A204.1 (cell line): ENCODE measurements around the gene SIVA1.

Source experiments
- FAIRE-seq: peaks from 2 replicates; lab custom pipeline; 2012; peaks lifted over from hg19 to GRCh38; lab: Jason Lieb, UNC

The SIVA1 gene

GRCh38 chr14:104751539-104752422, 1.2 kb upstream of the SIVA1 start:
- FAIRE-seq, result no peak

- FAIRE-seq, result no peak
These were observed 568 bp upstream of the SIVA1 start for GRCh38 chr14:104752423-104752734.

DNA sequence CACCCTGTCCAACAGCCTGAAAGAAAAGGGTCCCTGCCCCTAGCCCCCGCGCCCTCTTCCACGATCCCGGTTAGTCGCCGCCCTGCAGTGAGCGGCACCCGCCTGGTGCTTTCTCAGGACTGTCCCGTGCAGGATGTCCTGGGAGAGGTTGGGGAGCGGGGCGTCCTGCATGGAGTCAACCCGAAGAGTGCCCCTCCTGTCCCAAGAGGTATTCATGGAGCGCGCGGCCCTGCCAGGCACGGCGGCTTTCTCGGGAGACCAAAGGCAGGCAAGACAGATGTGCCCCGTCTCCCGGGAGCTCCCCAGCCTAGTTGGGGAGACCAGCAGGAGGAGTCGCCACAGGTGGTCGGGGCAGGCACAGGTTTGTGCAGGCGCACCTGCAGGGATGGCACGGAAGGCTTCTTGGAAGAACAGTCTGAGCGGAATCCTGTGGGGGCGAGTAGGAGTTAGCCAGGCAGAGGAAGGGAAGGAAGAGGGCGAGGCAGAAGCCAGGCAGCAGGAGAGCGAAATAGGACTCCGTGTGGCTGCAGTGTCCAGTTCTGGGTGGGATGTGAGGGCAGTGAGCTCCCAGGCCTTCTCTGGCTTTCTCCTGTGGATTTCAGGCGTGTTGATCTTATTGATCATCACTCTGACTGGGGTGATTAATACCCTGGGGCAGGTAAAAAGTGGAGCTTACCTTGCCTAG, 723 bp downstream of the SIVA1 start:
- FAIRE-seq, result no peak

DNA sequence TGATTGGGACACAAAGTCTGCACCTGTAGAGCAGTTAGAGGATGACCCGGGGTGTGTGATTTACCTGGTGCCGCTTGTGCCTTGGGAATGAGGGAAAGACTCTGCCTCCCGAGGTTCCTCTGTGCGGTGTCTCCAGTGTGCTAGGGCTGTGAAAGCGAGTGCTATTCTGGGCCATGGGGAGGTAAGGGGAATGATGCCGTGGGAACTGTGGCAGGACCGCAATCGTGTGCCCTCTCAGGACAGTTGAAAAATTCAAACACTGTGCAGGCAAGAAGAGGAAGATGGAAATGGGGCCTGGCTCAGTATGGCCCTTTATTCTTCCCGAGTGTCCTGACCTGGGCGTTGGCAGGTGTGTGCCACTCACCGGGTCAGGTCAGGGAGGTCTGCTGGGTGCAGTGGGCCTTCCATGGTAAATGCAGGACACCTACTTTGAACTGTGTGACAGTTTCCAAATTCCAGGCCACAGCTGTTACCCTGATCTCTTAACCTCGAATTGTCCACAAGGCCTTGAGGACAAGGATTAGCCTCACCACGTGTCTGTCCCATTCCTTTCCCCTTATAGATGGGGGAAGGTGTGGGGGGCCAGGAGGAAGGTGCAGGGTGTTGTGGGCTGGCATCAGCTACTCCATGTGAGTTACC, 1.4 kb downstream of the SIVA1 start:
- no peak for FAIRE-seq

- FAIRE-seq, result no peak
These were observed 2.7 kb downstream of the SIVA1 start for GRCh38 chr14:104755621-104756020.

DNA sequence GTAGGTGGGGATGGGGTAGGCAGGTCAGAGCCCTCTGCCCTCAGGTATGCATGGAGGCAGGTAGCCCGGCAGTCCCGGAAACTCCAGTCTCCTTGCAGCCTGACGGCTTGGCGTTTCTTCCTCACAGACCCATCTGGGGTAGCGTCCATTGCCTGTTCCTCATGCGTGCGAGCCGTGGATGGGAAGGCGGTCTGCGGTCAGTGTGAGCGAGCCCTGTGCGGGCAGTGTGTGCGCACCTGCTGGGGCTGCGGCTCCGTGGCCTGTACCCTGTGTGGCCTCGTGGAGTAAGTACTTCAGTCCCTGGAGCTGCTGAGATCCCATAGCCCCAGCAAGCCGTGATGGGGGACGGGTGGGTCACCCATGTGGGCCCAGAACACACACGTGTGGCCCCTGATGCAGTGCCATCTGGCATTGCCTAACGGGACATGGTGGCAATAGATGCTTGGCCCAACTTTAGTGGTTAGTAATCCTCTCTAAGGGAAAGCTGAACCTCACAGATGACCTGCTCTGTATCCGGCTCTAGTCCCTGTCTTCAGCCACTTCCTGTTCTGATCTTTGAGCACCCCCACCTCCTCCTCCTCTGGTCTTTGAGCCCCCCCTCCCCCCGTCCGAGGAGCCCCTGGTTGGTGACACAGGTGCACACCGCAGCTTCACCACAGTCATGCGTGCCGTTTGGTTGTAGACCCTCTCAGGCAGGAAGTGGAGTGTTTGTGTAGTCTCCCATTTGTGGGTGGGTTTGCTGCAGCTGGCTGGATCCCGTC, 3.7 kb downstream of the SIVA1 start:
- FAIRE-seq, result no peak

DNA sequence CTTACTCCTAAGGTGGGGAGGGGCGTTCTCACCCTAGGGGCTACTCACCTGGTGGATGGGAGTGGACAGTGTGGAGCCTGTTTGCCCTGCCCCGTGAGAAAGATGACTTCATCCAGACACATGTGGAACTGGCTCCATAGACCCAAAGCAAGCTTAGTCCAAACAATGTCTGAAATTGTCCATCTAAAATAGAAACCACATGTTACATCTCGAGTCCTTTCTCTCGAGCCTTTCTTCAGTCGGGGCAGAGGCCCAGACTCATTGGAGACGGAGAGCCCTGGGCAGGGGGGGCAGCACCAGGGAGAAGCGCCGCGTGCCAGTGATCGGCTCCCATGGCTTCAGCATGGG, 4.3 kb downstream of the SIVA1 start:
- no peak for FAIRE-seq

GRCh38 chr14:104757681-104758392, 4.9 kb downstream of the SIVA1 start:
- no peak for FAIRE-seq

DNA sequence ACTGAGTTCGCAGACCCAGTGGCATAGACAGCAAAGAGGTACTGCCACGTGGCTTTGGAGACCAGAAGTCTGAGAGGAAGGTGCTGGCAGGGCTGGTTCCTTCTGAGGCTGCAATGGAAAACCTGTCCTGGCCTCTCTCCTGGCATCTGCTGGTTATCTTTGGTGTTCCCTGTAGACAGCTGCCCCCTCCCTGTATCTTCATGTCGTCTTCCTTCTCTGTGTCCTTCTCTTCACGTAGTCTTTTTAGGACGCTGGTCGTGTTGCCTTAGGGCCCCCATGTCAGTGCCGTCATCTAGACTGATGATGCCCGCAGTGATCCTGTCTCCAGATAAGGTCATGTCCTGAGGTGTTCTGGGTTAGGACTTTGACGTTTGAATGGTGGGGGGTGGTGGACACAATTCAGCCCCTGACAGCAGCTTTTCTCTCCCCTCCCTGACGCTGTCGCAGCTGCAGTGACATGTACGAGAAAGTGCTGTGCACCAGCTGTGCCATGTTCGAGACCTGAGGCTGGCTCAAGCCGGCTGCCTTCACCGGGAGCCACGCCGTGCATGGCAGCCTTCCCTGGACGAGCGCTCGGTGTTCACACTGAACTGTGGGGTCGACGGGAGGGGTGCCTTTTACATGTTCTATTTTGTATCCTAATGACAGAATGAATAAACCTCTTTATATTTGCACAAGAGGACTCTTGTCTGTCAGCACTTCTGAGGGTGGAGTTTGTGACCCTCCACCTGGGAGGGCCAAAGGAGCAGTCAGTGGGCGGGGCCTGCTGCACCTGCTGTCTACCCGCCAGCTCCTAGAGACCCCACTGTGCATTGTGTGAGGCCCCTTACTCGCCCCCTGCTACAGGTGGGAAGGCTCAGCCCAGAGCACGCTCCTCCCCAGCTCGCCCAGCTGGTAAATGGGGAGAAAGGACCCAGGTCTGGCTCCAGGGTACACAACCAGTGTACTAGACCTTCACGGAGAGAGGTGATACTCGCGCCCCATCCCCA, 6.3 kb downstream of the SIVA1 start:
- FAIRE-seq, result no peak

GRCh38 chr14:104765517-104765916, 12.6 kb downstream of the SIVA1 start:
- FAIRE-seq, result no peak

DNA sequence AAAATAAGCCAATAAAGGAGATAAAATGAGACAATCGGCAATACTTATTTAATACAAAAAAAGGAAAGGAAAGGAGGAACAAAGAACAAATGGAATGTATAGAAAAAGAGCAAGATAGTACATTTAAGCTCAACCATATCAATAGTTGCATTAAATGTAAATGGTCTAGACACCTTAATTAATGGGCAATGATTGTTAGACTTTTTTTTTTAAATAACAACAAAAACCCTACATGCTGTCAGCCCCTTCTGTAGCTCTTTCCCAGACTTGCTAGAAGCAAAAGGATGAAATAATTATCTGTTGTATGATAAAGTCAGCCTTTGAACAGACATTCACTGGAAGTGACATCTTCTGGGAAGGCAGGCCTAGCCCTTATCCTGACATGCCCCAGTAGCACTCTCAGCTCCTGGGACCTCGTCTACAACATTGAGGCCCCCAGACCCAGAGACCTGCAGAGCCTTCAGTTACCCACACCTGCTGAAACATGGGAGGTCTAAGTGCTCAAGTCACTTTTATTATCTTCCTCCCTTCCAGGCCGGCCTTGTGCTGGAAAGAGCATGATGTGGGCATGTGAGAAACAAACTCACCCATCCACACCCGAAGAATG, 13.4 kb downstream of the SIVA1 start:
- no peak for FAIRE-seq

DNA sequence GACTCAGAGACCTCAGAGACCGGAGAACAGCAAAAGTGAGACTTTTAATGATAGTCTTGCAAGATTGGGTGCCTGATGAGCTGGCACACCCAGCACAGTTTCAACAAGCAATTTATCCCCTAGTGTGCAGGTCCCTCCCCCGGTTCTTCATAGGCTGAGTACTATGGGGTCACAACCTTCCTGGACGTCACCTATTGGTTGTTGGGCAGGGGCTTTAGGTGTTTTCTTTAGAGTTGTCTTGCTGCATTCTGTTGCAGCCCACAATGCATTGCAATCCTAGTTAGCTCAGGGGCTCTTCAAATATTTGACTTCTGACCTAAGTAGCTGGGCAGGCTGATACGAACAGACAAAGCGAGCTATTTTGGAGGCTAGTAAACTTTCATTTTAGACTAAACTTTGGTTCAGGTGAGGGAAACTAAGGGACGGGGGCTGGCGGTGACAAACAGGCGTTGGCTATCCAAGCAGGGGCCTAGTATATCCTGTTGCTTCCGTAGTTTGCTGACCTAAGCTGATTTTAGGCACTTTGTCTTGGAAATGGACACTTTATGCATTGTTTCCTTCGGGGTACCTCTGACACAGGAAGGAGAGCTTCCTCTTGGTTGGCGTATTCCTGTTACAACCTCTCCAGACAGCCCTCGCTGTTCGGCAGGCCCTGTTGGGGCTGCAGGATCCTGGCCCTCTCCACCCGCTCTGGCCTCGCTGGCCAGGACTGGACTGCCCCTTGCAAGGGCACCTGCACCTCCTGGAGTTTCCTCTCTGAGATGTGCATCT, 14.1 kb downstream of the SIVA1 start:
- no peak for FAIRE-seq

- no peak for FAIRE-seq
These were observed 14.6 kb downstream of the SIVA1 start for GRCh38 chr14:104767634-104767918.

GRCh38 chr14:104768437-104769323, 15.7 kb downstream of the SIVA1 start:
- FAIRE-seq, result no peak

GRCh38 chr14:104769324-104770071, 16.6 kb downstream of the SIVA1 start:
- no peak for FAIRE-seq

DNA sequence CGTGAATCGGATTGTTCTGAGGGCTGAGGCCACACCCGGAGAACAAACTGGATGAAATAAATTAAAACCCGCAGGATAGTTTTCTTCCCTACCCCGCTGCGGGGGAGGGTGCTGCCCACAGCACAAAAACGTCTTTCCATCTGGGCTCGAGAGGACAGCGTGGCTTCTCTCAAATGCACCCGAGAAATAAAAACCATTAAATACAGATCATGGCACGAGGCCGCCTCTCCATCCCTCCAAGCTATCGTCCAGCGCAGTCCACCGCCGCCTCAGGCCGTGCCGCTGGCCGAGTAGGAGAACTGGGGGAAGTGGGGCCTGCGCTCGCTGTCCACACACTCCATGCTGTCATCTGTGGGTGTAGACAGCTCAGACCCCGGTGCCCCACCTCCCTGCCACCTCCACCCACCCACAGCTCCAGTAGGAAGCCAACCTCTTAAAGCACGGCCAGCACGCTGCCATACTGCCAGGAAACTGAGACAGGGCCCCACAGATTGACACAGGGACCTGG, 17.2 kb downstream of the SIVA1 start:
- FAIRE-seq, result no peak

- FAIRE-seq, result no peak
These were observed 17.9 kb downstream of the SIVA1 start for GRCh38 chr14:104770851-104771272.

- no peak for FAIRE-seq
These were observed 18.4 kb downstream of the SIVA1 start for GRCh38 chr14:104771374-104771773.
